Hepatocyte (in vitro differentiated cells): ENCODE data around the gene PPP2R2C. TPM values are rescaled to one million over a fixed set of nuclear protein-coding genes. Genes with fewer than 3 reads are reported as not detected.

Source experiments
- DNase-seq: peaks from one replicate; pipeline ENCODE4 v3.0.0-alpha.2; 2016; ENCODE audit warnings: low spot score
- H2AFZ ChIP-seq: fragments of 200-600 bp; sonication (generic); 2 replicates; pipeline ENCODE4 v1.6.0; 2016; ENCODE audit warnings: antibody characterized with exemption, mild to moderate bottlenecking
- H3K27ac ChIP-seq: fragments of 200-600 bp; sonication (generic); 2 replicates; pipeline ENCODE4 v1.5.1; 2016; ENCODE audit warnings: mild to moderate bottlenecking
- H3K27me3 ChIP-seq: fragments of 200-600 bp; sonication (generic); 2 replicates; pipeline ENCODE4 v1.6.1; 2016
- H3K36me3 ChIP-seq: fragments of 200-600 bp; sonication (generic); replicated peaks from 2 replicates; pipeline ENCODE4 v1.5.1; 2016; ENCODE audit warnings: low read depth; ENCODE audit not compliant: insufficient read depth
- H3K4me1 ChIP-seq: fragments of 200-600 bp; sonication (generic); 2 replicates; pipeline ENCODE4 v1.5.1; 2016; ENCODE audit warnings: mild to moderate bottlenecking, moderate library complexity; ENCODE audit not compliant: insufficient read depth
- H3K4me2 ChIP-seq: fragments of 200-600 bp; sonication (generic); 2 replicates; pipeline ENCODE4 v1.6.0; 2016
- H3K4me3 ChIP-seq: fragments of 200-600 bp; sonication (generic); 2 replicates; pipeline ENCODE4 v1.5.1; 2016; ENCODE audit warnings: mild to moderate bottlenecking
- H3K79me2 ChIP-seq: fragments of 200-600 bp; sonication (generic); 2 replicates; pipeline ENCODE4 v1.6.0; 2017; ENCODE audit warnings: mild to moderate bottlenecking
- H3K9me2 ChIP-seq: fragments of 200-600 bp; sonication (generic); replicated peaks from 2 replicates; pipeline ENCODE4 v1.6.0; 2017; ENCODE audit warnings: mild to moderate bottlenecking; ENCODE audit not compliant: insufficient read depth
- H3K9me3 ChIP-seq: fragments of 200-600 bp; sonication (generic); 2 replicates; pipeline ENCODE4 v1.5.1; 2016; ENCODE audit warnings: low read depth, mild to moderate bottlenecking
- H4K20me1 ChIP-seq: fragments of 200-600 bp; sonication (generic); 2 replicates; pipeline ENCODE4 v1.6.0; 2016; ENCODE audit warnings: mild to moderate bottlenecking; ENCODE audit not compliant: insufficient read depth, poor library complexity, severe bottlenecking
- EZH2 ChIP-seq: fragments of 200-600 bp; sonication (generic); IDR thresholded peaks from 2 replicates; pipeline ENCODE4 v1.6.1; 2016; ENCODE audit warnings: antibody characterized with exemption, mild to moderate bottlenecking, borderline replicate concordance
- EZH2phosphoT487 ChIP-seq: fragments of 200-600 bp; sonication (generic); IDR thresholded peaks from one replicate; pipeline ENCODE4 v1.6.1; 2018; ENCODE audit warnings: antibody characterized with exemption, mild to moderate bottlenecking, low read depth, moderate library complexity; ENCODE audit not compliant: unreplicated experiment, severe bottlenecking
- WGBS: methylation state at CpG from one replicate; pipeline ENCODE4 v1.1.6; 2016; ENCODE audit warnings: low lambda C conversion rate; ENCODE audit errors: missing lambda C conversion rate; 5-methylcytosine and 5-hydroxymethylcytosine counted together
- polyA plus RNA-seq: library from polyadenylated mRNA; unstranded; fragments of >200 nt; fragmentation: Nextera tagmentation; extraction: Ambion mirVana; gene quantifications from 2 replicates; pipeline ENCODE4 v1.2.1, GENCODE V29; 2016
- total RNA-seq: library from RNA; depleted of rRNA; stranded (reverse); fragments of >200 nt; gene quantifications from 2 replicates; pipeline ENCODE4 v1.2.3, GENCODE V29; 2014
- TF ChIP-seq, protein P1 (sequence below): fragments of 200-600 bp; sonication (generic); IDR thresholded peaks from 2 replicates; pipeline ENCODE4 v1.5.1; 2016; ENCODE audit warnings: antibody characterized with exemption, mild to moderate bottlenecking; ENCODE audit not compliant: poor library complexity

Gene PPP2R2C
- total and polyA plus RNA-seq, 2 experiments from 2014 or later: 0.35 to 0.67 TPM

DNA sequence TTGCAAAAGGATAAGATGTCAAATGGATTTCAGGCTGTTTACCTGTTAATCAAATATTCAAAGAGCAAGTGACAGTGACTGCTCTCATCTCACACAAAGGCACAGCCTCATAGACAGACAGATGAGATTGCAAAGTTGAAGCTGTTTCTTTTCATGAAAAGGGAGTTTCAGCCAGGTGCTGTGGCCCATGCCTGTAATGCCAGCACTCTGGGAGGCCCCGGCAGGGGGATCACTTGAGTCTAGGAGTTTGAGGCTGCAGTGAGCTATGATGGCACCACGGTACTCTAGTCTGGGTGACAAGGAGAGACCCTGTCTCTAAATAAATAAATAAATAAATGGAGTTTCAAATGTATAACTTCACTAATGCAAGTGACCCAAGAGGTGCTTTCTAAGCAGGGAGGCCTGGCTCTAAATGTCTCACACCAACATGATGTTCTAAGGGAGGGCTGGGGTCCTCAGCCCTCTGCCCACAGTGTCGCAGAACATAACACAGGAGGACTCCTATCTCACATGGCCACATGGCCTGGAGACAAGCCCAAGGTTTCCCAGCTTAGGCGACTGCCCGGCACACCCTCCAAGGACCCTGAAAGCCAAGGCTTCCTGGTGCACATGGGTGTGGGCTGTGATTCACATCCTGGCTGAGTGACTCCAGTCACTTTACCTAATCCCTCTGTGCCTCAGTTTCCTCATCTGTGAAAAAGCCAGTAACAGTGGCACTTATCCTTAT is 26.8 kb downstream of the PPP2R2C start:
- WGBS: 88% methylated on average over 5 of the region's 5 CpGs

DNA sequence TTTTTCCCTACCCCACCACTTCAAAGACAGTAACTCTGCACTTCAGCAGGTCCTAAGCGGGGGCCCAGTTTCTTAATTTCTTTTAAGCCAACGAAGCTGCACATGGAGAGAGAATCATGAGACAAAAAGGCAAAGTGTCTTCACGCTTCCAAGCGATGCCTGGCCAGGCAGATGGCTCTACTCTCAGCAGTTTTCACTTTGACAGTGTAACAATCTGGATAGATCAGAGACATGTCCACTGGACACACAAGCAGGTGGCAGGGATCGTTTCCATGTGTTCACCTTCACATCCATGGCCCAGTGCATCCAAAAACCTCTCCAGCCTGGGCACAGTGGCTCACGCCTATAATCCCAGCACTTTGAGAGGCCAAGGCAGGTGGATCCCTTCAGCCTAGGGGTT is 27.8 kb downstream of the PPP2R2C start:
- no peak overlapping the region for H3K27ac ChIP-seq
- H3K9me2 ChIP-seq: no peaks in the 10 kb centered on the region
- H3K4me2 ChIP-seq: no peak overlapping the region
- H4K20me1 ChIP-seq: no peaks in the 10 kb centered on the region
- H3K27me3 ChIP-seq: no peaks in the 10 kb centered on the region
- no peak overlapping the region for H3K4me3 ChIP-seq
- TF ChIP-seq, protein P1, sequence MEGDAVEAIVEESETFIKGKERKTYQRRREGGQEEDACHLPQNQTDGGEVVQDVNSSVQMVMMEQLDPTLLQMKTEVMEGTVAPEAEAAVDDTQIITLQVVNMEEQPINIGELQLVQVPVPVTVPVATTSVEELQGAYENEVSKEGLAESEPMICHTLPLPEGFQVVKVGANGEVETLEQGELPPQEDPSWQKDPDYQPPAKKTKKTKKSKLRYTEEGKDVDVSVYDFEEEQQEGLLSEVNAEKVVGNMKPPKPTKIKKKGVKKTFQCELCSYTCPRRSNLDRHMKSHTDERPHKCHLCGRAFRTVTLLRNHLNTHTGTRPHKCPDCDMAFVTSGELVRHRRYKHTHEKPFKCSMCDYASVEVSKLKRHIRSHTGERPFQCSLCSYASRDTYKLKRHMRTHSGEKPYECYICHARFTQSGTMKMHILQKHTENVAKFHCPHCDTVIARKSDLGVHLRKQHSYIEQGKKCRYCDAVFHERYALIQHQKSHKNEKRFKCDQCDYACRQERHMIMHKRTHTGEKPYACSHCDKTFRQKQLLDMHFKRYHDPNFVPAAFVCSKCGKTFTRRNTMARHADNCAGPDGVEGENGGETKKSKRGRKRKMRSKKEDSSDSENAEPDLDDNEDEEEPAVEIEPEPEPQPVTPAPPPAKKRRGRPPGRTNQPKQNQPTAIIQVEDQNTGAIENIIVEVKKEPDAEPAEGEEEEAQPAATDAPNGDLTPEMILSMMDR: no peak
- TF ChIP-seq EZH2 (no peak), EZH2phosphoT487 (no peak)
- no peak for DNase-seq
- no peaks in the 10 kb centered on the region for H3K36me3 ChIP-seq
- H3K9me3 ChIP-seq: no peaks in the 10 kb centered on the region
- 86% methylated on average over 6 of the region's 6 CpGs for WGBS
- H3K79me2 ChIP-seq: no peaks in the 10 kb centered on the region
- H3K4me1 ChIP-seq: no peaks in the 10 kb centered on the region
- no peak overlapping the region for H2AFZ ChIP-seq

More for the DNA sequence above, 26.8 kb downstream of the PPP2R2C start:
- TF ChIP-seq EZH2phosphoT487 (no peak), EZH2 (no peak)
- TF ChIP-seq, protein P1: no peak
- Histone ChIP-seq H3K4me3 (no peak overlapping the region), H3K27me3 (no peaks in the 10 kb centered on the region), H3K9me3 (no peaks in the 10 kb centered on the region), H3K9me2 (no peaks in the 10 kb centered on the region), H2AFZ (no peak overlapping the region), H3K27ac (no peak overlapping the region), H3K79me2 (no peaks in the 10 kb centered on the region), H3K36me3 (no peaks in the 10 kb centered on the region), H3K4me2 (no peak overlapping the region), H3K4me1 (no peaks in the 10 kb centered on the region), H4K20me1 (no peaks in the 10 kb centered on the region)
- no peak for DNase-seq

DNA sequence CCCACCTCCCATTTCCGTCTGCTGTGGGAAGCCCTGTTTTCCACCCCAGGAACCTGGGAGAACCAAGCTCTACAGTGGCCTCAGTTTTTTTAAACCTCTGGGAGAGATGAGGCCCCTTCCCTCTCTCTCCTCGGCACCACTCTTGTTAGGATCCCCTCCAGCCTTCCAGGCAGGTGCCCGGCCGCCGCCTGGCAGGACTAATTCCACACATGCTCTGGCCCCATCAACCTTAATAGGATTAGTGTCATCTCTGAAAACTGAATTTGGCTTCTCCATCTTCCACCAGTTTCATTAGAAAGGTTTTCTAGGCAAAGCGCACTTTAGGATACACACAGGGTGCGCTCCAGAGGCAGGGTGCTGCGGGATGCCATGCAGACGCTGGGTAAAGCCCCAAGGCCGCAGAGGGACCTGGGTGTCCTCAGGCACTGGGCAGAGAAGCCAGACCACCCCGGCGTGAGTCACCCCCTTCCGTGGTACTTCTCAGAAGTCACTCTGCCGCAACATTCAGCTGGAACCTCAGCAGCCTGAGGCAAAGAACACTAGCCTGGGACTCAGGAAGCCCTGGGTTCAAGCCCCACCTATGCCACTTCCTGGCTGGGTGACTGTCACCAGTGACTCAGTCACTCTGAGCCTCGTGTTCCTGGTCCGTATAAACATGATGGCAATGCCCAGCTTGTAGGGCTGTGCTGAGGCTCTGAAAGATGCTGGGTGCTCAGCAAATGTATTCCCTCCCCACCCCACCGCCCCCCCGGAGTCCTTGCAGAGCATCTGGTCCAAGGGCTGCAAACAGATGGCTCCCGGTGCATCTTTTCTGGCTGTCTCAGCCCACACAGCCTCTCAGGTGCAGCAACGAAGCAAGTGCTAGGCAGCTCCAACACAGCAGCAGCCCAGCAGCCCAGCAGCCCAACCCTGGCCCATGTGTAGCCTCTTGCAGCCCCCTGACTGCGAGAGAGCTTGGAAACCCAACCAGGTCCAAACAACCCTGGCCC is 29.1 kb downstream of the PPP2R2C start:
- no peak overlapping the region for H3K4me2 ChIP-seq
- no peaks in the 10 kb centered on the region for H3K79me2 ChIP-seq
- H3K27me3 ChIP-seq: no peaks in the 10 kb centered on the region
- H3K4me1 ChIP-seq: no peaks in the 10 kb centered on the region
- no peak overlapping the region for H2AFZ ChIP-seq
- H3K9me3 ChIP-seq: no peaks in the 10 kb centered on the region
- 89% methylated on average over 21 of the region's 21 CpGs for WGBS
- H3K4me3 ChIP-seq: no peak overlapping the region
- TF ChIP-seq EZH2phosphoT487 (no peak), EZH2 (no peak)
- TF ChIP-seq, protein P1: no peak
- no peaks in the 10 kb centered on the region for H3K9me2 ChIP-seq
- no peaks in the 10 kb centered on the region for H4K20me1 ChIP-seq
- no peak overlapping the region for H3K27ac ChIP-seq
- H3K36me3 ChIP-seq: no peaks in the 10 kb centered on the region
- no peak for DNase-seq
